ENCODE results near the gene ACTG2.

The ACTG2 gene

DNA sequence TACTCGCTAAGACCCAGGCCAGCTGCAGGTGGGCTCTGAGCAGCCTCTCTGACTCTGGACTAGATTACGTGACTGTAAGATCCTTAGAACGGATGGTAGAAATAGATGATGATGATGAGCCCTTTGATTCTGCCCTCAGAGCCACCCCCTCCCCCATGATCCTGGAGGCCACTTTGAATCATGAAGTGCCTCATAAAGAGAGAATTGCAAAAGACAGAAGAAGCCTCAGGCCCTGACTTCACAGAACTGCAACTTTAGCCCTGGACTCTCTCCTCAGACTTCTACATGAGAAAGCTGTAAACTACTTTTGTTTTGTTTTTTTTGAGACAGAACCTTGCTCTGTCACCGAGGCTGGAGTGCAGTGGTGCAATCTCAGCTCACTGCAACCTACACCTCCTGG lies 76.5 kb downstream of the ACTG2 start:
- no peak for DNase-seq (ENCODE audit: low spot score)
